Activated CD4-positive, CD25-positive, alpha-beta regulatory T cell treated with anti-CD3 and anti-CD28 coated beads, Interleukin-2, amount 50 U/mL, for 24 hours (primary cell): ENCODE measurements around the gene SRP68.
"Not testable (repeated sequence)": the region's sequence is repeated elsewhere in the genome, so short reads cannot be mapped to it uniquely, and the experiment has no call there.

Experiments used
- ATAC-seq, 2 donors: fragments of 150-1000 bp; cut with Tn5 transposase; one replicate each; pipeline ENCODE4 v1.10.0; 2021; ENCODE audit warnings: mild to moderate bottlenecking in 1 of 2, moderate library complexity in 1 of 2

The SRP68 gene

DNA sequence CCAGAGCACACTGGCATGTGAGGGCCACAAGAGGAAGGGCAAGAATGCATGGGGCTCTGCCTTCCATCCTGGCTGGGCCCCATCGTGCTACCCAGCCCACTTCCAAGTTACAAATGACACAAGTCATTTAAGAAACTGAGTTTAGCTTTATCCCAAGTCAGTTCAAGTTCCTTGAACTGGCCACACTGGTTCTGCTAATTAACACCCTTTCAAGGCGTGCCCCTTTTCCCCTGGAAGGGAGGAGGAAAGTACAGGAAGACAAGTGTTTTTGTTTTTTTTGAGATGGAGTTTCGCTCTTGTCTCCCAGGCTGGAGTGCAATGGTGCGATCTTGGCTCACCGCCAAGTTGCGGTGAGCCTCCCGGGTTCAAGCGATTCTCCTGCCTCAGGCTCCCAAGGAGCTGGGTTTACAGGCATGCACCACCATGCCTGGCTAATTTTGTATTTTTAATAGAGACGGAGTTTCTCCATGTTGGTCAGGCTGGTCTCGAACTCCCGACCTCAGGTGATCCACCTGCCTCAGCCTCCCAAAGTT, 27.8 kb downstream of the SRP68 start:
- ATAC-seq = not testable (repeated sequence)

DNA sequence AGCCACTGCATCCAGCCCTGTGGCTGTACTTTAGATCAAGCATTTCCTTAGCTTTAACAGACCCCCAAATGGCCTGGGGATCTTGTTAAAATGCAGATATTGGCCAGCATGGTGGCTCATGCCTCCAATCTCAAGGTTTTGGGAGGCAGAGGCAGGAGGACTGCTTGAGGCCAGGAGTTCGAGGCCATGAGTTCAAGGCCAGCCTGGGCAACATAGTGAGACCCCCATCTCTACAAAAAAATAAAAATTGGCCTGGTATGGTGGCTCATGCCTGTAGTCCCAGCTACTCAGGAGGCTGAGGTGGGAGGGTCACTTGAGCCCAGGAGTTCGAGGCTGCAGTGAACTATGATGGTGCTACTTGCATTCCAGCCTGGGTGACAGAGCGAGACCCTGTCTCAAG, 29.4 kb downstream of the SRP68 start:
- ATAC-seq = not testable (repeated sequence)

DNA sequence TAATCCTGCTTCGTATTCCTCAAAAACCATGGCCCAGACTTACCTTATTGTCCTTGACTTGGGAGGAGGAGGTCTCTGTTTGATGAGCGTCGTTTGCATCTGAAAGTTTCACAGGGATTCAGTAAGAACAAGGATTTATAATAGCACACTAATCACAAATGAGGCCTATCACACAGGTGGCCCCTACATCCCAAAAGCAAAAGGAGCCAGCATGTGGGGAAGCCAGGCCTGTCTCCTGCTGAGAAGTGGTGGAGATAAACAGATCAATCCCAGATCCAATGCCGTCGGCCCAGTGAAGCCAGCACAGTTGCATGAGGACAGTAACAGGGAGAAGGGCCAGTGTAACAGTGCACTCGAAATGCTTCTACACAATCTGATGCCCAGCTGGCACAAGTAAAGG, 31.9 kb downstream of the SRP68 start:
- ATAC-seq = no peak

DNA sequence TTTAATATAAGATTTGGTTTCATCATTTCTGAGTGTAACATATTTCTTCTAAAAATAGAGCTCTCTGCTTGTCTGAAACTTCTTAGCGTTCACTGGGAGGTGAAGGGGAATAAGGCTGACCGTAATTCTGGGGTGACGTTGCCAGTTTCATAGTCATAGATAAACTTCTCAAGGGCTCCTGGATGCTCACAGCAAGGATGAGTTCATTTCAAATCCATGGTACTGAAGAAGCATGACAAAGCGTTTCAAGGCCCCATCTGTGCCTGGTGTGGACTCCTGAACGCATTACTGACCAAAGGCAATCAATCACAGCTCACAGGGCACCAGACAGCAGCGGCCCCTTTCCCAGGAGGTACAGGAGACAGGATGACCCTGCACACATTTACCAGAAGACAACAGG, 33.2 kb downstream of the SRP68 start:
- no peak for ATAC-seq

DNA sequence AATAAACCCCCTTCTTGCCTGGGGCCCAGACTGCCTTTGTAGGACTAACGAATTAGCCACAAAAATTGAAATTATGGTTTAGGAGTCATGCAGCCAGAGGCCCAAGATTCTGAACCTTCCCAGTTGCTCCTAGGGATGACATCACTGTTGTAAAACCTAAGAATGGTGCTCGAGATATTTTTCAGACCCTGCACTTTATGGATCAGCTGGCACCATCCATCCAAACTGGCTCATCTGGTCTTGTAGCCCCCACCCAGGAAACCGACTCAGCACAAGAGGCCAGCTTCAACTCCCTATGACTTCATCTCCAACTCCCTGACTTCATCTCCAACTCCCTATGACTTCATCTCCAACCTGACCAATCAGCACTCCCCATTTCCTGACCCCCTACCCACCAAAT, 34.3 kb downstream of the SRP68 start:
- ATAC-seq = no peak

DNA sequence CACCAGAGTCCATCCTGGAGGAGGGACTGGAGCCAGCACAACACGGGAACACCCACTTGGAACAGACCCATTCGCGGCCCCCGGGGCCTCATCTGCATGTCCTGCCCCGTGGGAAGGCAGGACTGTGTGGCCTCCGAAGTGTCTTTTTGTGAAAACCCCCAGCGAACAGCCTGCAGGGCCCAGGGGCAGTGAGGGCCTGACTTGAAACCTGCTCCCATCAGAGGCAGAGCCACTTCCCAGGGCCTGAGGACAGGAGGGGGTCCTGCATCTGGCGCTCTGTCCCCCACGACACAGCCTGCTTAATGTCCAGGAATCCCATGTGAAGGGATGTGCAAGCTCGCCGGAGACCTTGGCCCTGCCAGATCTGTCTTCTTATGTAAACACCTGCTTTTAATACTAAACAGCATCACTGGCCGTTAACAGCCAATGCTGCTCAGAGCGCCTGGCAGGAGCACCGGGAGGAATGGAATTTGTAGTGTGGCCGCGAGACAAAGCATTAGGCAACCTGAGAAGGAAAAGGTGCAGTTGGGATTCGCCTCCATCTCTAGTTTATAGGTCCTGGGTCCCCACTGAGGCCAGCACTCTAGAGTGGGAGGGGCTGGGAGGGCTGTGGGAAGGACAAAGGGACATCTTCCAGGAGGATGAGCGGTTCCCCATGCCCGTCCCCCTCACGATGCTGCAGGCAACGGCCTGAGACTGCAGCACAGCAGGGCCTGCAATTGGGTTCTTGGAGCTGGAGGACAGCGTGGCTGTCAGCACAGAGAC, 35.6 kb downstream of the SRP68 start:
- ATAC-seq = no peak

DNA sequence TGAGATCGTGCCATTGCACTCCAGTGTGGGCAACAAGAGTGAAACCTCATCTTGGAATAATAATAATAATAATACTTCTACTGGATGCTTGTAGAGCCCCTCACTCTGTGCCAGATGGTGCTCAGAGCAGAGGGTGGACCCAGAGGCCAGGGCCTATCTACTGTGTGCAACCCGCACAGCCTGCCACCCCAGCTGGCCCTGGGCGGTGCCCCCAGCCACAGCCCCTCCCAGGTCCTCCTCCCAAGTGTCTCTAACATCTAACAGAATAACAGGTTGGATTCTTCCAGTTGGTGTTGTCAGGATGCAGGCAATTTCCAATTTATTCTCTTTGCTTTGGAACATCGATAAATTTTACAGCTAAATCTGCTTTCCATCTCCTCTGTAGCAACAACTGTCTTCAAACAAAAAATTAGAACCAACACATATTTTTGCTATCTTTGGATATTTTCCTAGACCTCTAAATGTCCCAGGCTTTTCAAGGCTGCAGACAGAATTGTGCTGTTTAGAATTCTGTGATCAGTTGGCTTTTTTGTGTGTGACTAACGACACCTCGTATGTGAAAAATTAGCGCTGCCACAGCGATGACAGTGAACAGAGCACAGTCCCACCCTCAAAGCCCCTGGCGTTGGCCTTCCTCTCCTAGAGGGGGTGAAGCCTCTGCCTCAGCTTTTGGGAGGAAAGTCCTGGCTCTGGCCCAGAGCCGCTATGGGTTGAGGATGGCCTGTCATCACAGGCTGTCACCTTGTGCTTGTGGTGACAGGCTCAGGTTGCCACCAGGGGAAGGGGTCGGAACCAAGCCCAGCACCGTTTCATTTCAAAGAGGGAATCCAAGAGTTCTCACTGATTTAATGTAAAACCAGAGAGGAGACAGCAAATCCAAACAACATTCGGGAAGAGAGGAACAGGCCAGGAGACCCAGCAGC, 37.6 kb downstream of the SRP68 start:
- ATAC-seq = no peak

DNA sequence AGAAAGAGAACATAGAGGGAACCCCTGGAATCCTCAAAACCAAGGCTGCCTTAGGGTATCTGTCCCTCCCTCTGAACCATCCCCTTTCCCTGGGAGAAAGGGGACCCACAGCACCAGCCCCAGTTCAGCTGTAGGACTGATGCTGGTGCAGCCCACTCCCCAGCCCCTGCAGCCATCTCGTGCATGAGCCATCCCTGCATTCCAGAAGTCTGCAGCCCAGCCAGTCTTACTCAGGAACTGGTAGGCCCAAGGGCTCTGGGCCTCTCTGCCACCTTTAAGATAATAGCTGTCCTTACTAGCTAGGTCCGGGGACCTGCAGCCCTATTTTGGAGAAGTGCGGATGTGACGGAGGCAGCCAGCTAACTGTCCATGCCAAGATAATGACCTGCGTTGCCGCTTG, 39.2 kb downstream of the SRP68 start:
- no peak for ATAC-seq

DNA sequence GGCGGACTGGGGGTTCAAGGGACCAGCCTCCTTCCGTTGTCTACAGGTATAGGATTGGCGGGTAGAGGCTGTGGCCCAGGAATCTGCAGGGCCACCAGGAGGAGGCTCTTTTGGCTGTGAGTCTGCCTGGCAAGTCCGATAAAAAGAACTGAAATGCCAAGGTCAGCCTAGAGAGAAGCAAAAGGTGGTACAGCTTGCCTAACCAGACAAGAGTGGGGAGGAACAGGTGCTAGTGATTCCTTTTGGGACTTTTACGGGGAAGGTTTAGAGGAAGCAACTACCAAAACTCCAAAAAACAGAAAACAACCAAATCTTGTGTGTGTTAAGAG, 39.6 kb downstream of the SRP68 start:
- ATAC-seq = no peak

DNA sequence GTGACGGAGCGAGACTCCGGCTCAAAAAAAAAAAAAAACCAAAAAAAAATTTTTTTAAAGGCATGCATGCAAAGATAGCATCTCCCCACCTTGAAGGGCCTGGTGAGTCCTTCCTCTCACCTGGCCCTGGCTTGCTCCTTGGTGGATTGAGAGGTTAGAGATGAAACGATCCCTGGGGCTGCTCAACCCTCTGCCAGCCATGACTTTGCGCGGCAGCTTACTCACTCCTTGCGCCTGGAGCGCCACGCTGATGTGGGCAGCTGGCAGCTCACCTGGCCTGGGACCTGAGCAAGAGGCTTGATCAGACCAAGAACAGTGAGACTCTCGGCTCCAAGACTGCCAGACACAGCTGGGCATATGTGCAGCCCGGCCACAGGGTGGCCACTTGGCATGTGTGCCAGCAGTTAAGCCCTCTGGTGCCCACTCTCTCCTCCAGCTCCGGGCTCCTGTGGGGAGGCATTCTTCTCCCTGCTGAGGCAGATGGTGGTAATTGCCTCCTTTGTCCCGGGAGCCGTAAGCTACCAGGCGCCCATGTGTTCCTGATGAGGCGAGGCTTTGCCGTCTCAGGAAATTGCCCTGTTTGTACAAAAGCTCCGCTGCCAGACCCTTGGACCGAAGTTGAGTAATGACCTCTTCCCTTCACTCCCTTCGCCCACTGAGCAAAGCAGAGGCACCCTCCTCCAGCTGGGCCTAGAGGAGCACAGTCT, 40.1 kb downstream of the SRP68 start:
- no peak for ATAC-seq

DNA sequence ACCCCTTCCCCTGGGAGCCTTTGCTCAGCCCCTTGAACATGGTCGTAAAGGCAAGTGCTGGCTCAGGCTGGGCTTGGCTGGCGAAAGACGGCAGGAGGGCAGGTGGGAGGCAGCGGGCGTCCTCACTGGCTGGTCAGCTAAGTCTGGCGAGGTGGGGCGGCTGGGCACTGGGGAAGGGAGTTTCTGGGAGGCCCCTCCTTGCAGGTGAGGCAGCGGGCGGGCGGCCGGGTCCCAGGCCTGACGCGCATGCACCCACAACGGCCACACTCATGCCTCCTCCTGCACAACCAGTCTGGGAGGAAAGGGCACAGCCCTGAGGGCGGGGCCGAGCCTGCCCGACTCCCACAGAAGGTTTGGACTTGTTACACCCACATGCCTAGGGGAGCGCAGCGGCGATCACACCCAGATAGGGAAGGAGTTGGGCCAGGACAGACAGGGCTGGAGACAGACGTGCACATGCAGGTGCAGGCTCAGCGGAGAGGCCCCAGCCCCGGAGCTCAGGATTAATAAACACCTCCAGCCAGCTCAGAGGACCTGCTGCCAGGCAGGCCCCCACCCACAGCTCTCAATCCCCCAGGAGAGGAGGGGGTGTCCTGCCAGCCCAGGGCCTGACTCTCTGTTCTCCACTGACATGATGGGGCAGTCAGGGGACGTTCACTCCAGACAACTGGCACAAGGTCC, 45.0 kb downstream of the SRP68 start, which contains the start of gene EVPL:
Gene EVPL, minus strand, starts transcription at position 148 of the 681 bp plus-strand sequence. Its CDS starts 108 bp downstream, at position 40.
- ATAC-seq = no peak

DNA sequence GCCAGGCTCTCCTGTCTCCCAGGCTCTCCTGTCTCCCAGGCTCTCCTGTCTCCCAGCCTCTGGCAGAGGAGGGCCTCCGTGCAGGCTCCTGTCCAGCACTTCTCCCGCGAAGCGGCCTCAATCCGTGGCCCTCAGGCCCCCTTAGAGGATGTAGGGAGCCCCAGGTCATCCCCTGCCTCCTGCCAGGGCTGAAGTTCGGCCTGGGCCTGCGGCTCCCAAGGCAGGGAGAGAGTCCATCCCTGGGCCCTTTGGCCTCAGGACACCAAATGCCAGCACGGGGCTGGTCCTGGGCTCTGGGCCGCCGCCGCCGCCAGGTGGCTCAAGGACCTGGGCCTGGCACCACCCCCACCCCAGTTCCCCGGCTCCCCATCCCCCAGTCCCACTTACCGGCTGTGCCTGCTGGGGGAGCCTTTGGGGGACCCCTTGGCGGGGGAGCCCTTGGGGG, 45.6 kb downstream of the SRP68 start:
- no peak for ATAC-seq

DNA sequence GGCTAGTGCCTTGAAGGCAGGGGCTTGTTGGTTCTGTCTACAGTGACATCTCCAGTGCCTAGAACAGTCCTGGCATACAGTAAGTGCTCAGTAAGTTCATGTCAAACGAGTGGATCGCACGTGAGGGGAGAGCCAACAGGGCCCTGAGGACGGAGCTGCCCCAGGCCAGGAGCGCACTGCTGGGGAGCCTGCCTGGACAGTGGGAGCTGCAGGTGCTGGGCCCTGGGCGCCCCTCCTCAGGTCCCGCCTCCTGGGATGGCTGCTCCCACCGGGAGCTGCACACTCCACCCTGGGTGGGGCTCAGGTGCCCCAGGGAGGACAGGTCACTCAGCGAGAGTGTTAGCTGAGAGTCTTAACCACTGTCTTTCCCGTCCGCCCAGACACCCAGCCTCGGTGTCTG, 47.0 kb downstream of the SRP68 start:
- ATAC-seq = no peak

DNA sequence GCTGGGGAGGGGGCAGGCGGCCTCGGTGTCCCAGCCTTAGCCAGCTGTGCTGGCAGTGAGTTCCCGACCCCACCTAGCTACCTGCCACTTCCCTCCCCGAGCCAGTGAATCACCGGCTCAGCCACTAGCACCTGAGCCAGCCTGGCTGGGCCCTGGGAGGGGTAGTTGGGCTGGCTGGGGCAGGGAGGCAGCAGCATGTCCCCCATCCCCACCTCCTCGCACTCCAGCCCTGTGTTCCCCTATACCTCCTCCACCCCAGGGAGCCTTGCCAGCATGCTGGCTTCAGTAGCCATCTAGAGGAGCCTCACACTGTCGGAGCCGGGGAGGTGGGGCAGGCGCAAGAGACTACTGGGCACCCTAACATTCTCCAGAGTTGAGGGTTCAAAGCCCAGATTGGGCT, 48.0 kb downstream of the SRP68 start:
- no peak for ATAC-seq

DNA sequence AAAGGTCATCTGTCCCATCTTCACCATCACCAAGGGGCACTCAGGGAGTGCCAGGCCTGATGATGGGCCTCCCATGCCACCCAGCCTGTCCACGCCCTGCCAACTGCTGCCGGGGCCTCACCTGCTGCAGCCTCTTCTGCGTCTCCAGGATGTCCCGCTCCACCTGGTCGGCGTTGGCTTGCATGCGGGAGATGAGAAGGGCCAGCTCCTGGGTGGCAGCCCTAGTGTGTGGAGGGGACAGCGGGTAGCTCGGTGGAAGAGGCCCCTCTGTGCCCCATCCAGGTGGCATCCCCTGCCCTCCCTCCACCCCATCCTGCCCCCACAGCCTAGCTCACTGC, 48.4 kb downstream of the SRP68 start:
- ATAC-seq = no peak

DNA sequence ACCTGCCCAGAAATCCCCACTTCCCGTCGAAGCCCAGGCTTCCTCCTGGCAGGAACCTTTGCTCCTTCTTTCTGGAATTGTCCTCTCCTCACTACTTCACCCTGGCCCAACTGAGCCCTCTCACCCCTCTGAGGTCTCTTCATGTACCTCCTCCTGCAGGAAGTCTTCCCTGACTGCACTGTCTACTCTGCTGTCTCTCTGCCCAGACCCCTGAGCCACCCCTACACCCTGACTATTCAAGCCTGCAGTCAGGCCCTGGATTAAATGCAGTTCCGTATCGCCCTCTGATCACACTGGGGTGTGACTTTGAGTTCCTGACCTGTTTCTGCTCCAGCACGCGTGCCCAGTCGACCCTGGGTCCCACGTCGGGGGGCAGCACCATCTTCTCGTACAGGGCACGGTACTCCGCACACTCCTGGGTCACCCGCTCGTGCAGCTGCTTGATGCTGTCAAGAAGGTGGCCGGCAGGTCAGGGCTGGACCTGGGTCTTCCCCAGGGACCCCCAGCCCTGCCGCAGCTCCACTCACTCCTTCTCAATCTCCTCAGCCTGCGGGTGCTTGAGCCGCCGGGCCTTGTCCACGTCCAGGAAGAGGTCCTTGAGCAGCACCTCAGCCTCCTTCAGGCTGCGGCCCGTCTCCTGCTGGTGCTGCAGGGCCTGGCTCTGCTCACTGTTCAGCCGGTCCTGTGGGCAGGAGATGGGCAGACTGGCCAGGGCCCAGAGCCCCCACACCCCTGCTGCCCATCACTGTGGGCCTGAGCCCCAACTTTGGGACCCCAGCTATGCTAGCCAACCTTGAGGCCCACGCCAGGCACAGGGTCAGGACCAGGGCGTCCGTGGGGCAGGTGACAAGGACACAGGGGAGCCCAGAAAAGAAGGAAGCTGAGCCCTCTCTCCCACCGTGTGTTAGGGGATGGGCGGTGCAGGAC, 49.1 kb downstream of the SRP68 start:
- ATAC-seq = no peak

DNA sequence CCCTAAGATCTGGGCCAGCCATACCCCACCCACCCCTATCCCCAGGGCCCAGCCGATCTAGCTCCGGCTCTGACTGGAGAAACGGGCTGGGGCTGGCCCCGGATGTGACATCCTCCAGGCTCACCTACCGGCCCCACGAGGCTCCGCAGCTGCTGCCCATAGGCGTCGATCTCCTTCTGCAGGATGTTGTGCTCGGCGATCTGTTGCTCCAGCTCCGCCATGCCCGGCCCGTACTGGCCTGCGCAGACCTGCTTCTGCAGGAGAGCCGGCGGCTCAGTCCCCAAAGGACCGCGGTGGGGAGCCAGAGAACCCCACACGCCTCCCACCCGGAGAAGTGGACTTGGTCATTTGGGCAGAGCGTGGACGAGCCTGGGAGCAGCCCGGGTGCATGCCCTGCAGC, 50.0 kb downstream of the SRP68 start:
- ATAC-seq = no peak

DNA sequence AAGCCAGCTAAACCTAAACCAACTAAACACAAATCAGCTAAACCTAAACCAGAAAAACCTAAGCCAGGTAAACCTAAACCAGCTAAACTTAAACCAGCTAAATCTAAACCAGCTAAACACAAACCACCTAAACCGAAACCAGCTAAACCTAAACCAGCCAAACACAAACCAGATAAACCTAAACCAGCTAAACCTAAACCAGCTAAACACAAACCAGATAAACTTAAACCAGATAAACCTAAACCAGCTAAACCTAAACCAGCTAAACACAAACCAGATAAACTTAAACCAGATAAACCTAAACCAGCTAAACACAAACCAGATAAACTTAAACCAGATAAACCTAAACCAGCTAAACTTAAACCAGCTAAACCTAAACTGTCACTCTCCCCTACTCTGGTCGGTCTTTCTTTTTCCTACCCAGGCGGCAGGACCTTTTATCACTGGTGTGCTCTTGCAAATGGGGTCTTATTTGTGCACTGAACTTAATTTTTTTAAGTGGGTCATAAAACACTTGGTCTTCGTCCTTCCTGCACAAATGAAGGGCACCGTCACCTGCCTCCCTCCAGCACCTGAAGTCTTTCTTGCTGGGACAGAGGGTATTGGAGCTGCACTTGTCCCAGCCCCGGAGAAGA, 52.4 kb downstream of the SRP68 start:
- no peak for ATAC-seq

DNA sequence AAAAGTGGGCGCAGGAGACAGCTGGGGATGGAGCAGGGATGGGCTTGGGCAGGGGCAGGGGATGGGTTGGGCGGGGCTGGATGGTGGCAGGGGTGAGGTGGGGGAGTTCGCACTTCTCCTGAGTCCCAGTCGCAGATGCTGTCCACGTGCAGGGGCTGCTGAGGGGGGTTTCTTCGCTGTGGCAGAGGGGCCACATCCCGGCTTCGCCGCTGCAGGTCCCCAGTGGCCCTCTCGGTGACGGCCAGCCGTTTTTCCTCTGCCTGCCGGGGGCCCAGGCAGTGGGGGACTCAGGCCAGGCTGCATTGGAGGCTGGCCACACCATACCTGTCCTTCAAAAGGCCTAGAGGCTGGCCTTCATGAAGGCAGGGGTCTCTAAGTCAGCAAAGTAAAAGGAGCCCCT, 53.5 kb downstream of the SRP68 start:
- no peak for ATAC-seq

DNA sequence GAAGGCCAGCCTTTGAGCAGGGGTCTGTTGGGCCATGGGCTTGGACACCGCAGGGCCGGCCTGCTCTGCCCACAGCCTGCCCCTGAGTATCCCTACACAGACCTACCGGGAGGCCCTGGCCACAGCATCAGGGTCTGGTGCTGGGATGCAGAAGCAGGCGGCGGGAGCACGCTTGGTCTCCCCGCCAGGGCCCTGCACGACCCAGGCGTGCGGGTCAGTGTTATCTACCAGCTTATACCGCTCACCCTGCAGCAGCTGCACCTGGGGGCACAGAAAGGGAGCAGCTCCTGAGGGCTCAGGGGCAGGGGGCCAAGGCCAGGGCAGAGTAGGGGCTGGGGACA, 54.0 kb downstream of the SRP68 start:
- ATAC-seq = no peak
